Measurements from ENCODE around the gene ZNF607. TPM values are rescaled to one million over a fixed set of nuclear protein-coding genes. Genes with fewer than 3 reads are reported as not detected.

Gene ZNF607
- total and polyA plus RNA-seq, 2 donors from 2014 or later: 4.0 to 9.9 TPM

GRCh38 chr19:37716140-37716539, 3.4 kb downstream of the ZNF607 start:
- Histone ChIP-seq H3K36me3 (ENCODE audit: control insufficient read depth in 2 of 3, insufficient read depth in 3 of 3, low read length in 3 of 3) (peaks cover 0 to 3% (median 2%) of the 10 kb centered on the region in 3 donors), H3K4me3 (ENCODE audit: low read length in 3 of 3) (no peak overlapping the region), H3K9me3 (ENCODE audit: control insufficient read depth in 2 of 3, insufficient read depth in 1 of 3, low read length in 3 of 3) (no peaks in the 10 kb centered on the region), H3K27ac (ENCODE audit: low read depth in 2 of 2, low read length in 2 of 2) (no peak overlapping the region), H3K27me3 (ENCODE audit: control insufficient read depth, insufficient read depth, low read length) (no peaks in the 10 kb centered on the region), H3K4me1 (ENCODE audit: control insufficient read depth in 2 of 3, insufficient read depth in 2 of 3, low read depth in 1 of 3, low read length in 3 of 3) (peaks cover 0 to 6% (median 0%) of the 10 kb centered on the region in 3 donors), H3K9ac (ENCODE audit: low read length in 3 of 3) (no peak overlapping the region)
- intact Hi-C loops (cut with DNase I): no loop called here
- FAIRE-seq (no peak), DNase-seq (no peak)
- no peak for TF ChIP-seq CTCF (IDR thresholded peaks at IDR 0.05; ENCODE audit: borderline replicate concordance, extremely low read depth, insufficient read depth)

GRCh38 chr19:37706052-37706605, 13.4 kb downstream of the ZNF607 start:
- Histone ChIP-seq H3K27me3 (ENCODE audit: control insufficient read depth, insufficient read depth, low read length) (no peaks in the 10 kb centered on the region), H3K9me3 (ENCODE audit: control insufficient read depth in 2 of 3, insufficient read depth in 1 of 3, low read length in 3 of 3) (no peaks in the 10 kb centered on the region), H3K4me1 (ENCODE audit: control insufficient read depth in 2 of 3, insufficient read depth in 2 of 3, low read depth in 1 of 3, low read length in 3 of 3) (no peaks in the 10 kb centered on the region), H3K36me3 (ENCODE audit: control insufficient read depth in 2 of 3, insufficient read depth in 3 of 3, low read length in 3 of 3) (peaks cover 0 to 6% (median 5%) of the 10 kb centered on the region in 3 donors), H3K9ac (ENCODE audit: low read length in 3 of 3) (no peak overlapping the region), H3K27ac (ENCODE audit: low read depth in 2 of 2, low read length in 2 of 2) (no peak overlapping the region), H3K4me3 (ENCODE audit: low read length in 3 of 3) (no peak overlapping the region)
- FAIRE-seq (no peak), DNase-seq (no peak)
- no peak for TF ChIP-seq CTCF (IDR thresholded peaks at IDR 0.05; ENCODE audit: borderline replicate concordance, extremely low read depth, insufficient read depth)
- intact Hi-C loops (cut with DNase I): no loop called here

- H3K36me3 ChIP-seq (ENCODE audit: control insufficient read depth in 2 of 3, insufficient read depth in 3 of 3, low read length in 3 of 3): peaks cover 5 to 18% (median 8%) of the 10 kb centered on the region in 3 donors
- H3K27ac ChIP-seq (ENCODE audit: low read depth in 2 of 2, low read length in 2 of 2): no peak overlapping the region
- no peak overlapping the region for H3K4me3 ChIP-seq (ENCODE audit: low read length in 3 of 3)
- H3K4me1 ChIP-seq (ENCODE audit: control insufficient read depth in 2 of 3, insufficient read depth in 2 of 3, low read depth in 1 of 3, low read length in 3 of 3): no peaks in the 10 kb centered on the region
- H3K9me3 ChIP-seq (ENCODE audit: control insufficient read depth in 2 of 3, insufficient read depth in 1 of 3, low read length in 3 of 3): peaks cover 0 to 13% (median 0%) of the 10 kb centered on the region in 3 donors
- no peak for TF ChIP-seq CTCF (IDR thresholded peaks at IDR 0.05; ENCODE audit: borderline replicate concordance, extremely low read depth, insufficient read depth)
- intact Hi-C loops (cut with DNase I): no loop called here
- H3K9ac ChIP-seq (ENCODE audit: low read length in 3 of 3): no peak overlapping the region
- FAIRE-seq (no peak), DNase-seq (no peak)
- H3K27me3 ChIP-seq (ENCODE audit: control insufficient read depth, insufficient read depth, low read length): no peaks in the 10 kb centered on the region
Measured at GRCh38 chr19:37699057-37699456, 20.5 kb downstream of the ZNF607 start.

GRCh38 chr19:37698216-37698615, 21.3 kb downstream of the ZNF607 start:
- no peak for TF ChIP-seq CTCF (IDR thresholded peaks at IDR 0.05; ENCODE audit: borderline replicate concordance, extremely low read depth, insufficient read depth)
- no peaks in the 10 kb centered on the region for H3K27me3 ChIP-seq (ENCODE audit: control insufficient read depth, insufficient read depth, low read length)
- H3K27ac ChIP-seq (ENCODE audit: low read depth in 2 of 2, low read length in 2 of 2): no peak overlapping the region
- no peak overlapping the region for H3K9ac ChIP-seq (ENCODE audit: low read length in 3 of 3)
- no peaks in the 10 kb centered on the region for H3K4me1 ChIP-seq (ENCODE audit: control insufficient read depth in 2 of 3, insufficient read depth in 2 of 3, low read depth in 1 of 3, low read length in 3 of 3)
- peaks cover 0 to 13% (median 0%) of the 10 kb centered on the region in 3 donors for H3K9me3 ChIP-seq (ENCODE audit: control insufficient read depth in 2 of 3, insufficient read depth in 1 of 3, low read length in 3 of 3)
- peaks cover 5 to 18% (median 8%) of the 10 kb centered on the region in 3 donors for H3K36me3 ChIP-seq (ENCODE audit: control insufficient read depth in 2 of 3, insufficient read depth in 3 of 3, low read length in 3 of 3)
- H3K4me3 ChIP-seq (ENCODE audit: low read length in 3 of 3): no peak overlapping the region
- DNase-seq: no peak
- FAIRE-seq: no peak
- intact Hi-C loops (cut with DNase I): no loop called here

Data from kidney (tissue), 14 donors.